Upper lobe of left lung (tissue), 4 donors: ENCODE results near the gene GOT2.

Source experiments
- POLR2A ChIP-seq, 4 donors: fragments of 450-650 bp; IDR thresholded peaks; one replicate each; pipeline ENCODE4 v1.5.1; 2016 to 2017; ENCODE audit warnings: antibody characterized with exemption in 4 of 4, mild to moderate bottlenecking in 2 of 4
- TF ChIP-seq, protein P1 (sequence below), 6 experiments: fragments of 450-650 bp in 4 of 6; fragments of 200-600 bp in 2 of 6; sonication (generic) in 2 of 6; IDR thresholded peaks; one replicate each; pipeline ENCODE4 v1.5.1; 2016 to 2019; ENCODE audit warnings: antibody characterized with exemption in 6 of 6

DNA sequence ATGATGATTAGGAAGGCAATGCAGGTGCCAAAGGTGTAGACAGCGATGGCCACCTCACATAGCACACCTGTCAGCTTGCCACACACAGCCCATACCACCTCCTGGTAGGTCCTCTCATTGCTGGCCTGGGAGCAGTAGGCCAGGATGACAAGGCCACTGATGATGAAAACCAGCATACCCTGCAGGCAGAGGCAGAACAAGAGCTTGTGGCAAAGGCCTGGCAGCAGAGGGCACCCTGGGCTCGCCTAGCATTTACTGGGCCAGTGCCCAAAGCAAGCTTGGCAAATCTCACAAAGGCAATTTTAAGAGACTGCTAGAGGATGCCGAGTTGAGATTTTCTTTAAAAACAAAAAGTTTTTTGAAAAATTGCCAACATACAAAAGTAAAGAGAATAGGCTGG lies 55.4 kb downstream of the GOT2 start:
- TF ChIP-seq, protein P1, sequence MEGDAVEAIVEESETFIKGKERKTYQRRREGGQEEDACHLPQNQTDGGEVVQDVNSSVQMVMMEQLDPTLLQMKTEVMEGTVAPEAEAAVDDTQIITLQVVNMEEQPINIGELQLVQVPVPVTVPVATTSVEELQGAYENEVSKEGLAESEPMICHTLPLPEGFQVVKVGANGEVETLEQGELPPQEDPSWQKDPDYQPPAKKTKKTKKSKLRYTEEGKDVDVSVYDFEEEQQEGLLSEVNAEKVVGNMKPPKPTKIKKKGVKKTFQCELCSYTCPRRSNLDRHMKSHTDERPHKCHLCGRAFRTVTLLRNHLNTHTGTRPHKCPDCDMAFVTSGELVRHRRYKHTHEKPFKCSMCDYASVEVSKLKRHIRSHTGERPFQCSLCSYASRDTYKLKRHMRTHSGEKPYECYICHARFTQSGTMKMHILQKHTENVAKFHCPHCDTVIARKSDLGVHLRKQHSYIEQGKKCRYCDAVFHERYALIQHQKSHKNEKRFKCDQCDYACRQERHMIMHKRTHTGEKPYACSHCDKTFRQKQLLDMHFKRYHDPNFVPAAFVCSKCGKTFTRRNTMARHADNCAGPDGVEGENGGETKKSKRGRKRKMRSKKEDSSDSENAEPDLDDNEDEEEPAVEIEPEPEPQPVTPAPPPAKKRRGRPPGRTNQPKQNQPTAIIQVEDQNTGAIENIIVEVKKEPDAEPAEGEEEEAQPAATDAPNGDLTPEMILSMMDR (IDR thresholded peaks at IDR 0.05), result no peak
- TF ChIP-seq POLR2A (IDR thresholded peaks at IDR 0.05), result no peak
